CD4-positive, alpha-beta T cell treated with Interleukin-2 at 100 ng/mL for 4 hours (primary cell): ENCODE data around the gene DDX21.
"Not testable (repeated sequence)": the region's sequence is repeated elsewhere in the genome, so short reads cannot be mapped to it uniquely, and the experiment has no call there.

Experiments used
- DNase-seq: peaks from one replicate; pipeline ENCODE4 v3.0.0-alpha.2; 2020; ENCODE audit warnings: low spot score

The DDX21 gene

DNA sequence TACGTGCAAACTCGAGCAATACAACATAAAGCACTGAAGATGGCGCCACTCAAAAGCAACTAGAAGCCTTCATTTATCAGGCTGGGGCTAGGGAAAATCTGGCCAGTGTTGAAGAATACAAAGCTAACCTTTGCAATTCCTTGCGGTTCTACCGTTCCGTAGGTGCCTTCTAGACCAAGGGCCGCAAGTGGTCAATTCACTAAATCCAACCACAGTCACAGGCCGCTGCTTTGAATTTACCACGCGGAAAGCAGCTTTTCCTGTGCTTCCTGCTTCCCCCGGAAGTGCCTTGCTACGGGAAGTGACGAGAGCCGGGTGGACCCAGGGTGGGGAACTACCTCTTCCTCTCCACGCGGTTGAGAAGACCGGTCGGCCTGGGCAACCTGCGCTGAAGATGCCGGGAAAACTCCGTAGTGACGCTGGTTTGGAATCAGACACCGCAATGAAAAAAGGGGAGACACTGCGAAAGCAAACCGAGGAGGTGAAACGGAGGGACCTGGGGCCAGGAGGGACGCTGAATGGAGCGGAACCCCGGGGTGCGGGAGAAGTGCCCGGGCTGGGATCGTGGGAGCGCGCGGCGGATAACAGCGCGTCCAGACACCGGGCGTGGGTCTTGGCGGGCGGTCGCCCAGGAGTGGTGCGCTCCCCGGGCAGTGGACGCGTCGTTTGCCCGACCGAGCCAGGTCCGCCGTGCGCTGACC is at the start of gene DDX21:
TSS of gene DDX21 (plus strand) at position 339 of the 701 bp plus-strand sequence. CDS start at position 395, 56 bp downstream.
- DNase-seq, result peak; percentile 84

DNA sequence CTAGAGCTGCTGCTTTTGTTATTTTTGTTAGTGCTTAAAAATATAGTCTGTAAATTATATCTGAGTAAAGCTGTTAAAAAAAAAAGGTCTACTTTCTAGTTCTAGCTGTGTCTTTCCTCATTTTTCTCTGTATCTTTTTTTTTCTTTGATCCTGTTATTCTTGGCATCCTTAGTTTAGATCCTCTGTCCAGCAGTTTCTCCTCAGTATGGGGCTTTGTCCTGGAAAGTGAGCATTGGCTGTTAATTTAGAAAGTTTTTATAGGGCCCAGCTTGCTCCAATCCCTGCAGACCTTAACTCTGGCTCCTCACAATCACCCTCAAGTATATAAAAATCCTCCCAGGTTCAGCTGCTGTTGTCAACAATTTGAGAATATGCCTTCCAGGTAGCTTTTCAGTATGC is 31.4 kb upstream of the DDX21 start:
- DNase-seq, result no peak

- no peak for DNase-seq
Measured at GRCh38 chr10:68925489-68925888, 30.5 kb upstream of the DDX21 start.

DNA sequence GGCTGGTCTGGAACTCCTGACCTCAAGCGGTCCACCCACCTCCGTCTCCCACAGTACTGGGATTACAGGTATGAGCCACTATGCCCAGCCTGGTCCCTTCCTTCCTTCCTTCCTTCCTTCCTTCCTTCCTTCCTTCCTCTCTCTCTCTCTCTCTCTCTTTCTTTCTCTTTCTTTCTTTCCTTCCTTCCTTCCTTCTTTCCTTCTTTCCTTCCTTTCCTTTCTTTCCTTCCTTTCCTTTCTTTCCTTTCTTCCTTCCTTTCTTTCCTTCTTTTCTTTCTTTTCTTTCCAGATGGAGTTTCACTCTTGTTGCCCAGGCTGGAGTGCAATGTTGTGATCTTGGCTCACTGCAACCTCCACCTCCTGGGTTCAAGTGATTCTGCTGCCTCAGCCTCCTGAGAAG is 26.8 kb upstream of the DDX21 start:
- DNase-seq, result not testable (repeated sequence)

DNA sequence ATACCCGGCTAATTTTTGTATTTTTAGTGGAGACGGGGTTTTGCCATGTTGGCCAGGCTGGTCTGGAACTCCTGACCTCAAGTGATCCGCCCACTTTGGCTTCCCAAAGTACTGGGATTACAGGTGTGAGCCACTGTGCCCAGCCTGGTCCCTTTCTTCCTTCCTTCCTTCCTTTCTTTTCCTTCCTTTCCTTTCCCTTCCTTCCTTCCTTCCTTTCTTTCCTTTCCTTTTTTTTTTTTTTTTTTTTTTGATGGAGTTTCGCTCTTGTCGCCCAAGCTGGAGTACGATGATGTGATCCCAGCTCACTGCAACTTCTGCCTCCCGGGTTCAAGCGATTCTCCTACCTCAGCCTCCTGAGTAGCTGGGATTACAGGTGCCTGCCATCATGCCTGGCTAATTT is 26.1 kb upstream of the DDX21 start:
- DNase-seq, result not testable (repeated sequence)

DNA sequence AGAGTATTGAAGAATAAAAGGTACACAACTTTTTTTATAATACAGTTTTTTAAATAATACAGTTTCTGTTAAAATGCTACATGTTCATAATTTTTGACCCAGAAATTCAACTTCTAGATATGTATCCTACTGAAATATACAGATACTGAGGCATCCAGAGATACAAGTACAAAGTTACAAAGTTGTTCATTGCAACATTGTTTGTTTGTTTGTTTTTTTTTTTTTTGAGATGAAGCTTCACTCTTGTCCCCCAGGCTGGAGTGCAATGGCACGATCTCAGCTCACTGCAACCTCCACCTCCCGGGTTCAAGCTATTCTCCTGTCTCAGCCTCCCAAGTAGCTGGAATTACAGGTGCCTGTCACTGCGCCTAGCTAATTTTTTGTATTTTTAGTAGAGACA is 23.1 kb upstream of the DDX21 start:
- not testable (repeated sequence) for DNase-seq

GRCh38 chr10:68934994-68935393 is 21.0 kb upstream of the DDX21 start:
- DNase-seq, result no peak

DNA sequence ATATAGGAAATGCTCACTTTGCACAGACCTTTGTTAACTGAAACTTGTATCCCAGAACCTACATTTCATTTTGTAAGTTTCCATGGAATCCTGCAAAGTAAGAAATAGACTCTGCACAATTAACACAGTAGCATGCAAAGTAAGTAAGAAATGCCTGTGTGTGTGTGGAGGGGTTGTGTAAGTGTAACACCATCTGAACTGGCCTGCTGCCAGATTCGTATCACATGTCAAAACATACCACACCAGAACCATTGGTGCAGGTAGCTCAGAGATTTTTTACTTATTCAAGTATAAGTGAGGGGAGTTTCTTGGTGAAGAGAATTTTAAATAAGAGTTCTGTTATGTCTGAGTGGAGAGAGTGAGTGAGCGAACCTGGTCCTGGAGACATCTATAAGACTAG is 17.9 kb upstream of the DDX21 start:
- no peak for DNase-seq

DNA sequence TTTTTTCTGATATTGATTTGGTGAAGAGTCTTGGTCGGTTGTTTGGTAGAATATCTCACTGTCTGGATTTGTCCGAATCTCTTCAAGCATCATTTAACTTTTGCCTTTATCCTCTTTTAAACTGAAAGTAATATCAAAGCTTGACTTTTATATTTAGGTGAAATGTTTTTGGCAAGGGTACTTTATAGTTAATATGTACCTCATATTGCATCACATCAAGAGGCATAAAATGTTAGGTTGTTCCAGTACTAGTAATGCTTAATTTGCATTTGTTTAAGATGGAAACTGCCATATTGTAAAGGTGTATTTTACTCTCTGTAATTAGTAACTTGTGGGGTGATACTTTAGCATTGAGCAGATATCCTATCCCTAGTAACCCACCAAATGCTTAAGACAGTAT is 17.1 kb upstream of the DDX21 start:
- DNase-seq, result no peak

GRCh38 chr10:68940917-68941316 is 15.1 kb upstream of the DDX21 start:
- not testable (repeated sequence) for DNase-seq

DNA sequence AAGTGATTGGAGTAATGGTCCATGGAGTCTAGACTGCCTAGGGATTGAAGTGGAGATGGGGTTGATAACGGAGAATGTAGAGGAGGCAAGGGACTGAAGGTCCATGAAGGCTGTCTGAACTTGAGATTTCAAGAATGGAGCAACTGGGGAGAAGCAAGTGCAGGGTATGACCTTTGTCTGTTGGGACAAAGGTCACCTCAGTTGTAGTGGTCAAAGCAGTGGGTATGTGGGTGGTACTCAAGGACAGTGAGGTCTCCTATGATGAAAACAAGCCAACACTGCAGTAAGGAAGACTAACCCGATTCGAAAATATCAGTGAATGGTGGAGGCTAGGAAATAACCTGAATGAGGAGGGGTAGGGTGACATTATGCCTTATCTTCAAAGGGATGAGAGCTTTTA is 5.4 kb upstream of the DDX21 start:
- no peak for DNase-seq

DNA sequence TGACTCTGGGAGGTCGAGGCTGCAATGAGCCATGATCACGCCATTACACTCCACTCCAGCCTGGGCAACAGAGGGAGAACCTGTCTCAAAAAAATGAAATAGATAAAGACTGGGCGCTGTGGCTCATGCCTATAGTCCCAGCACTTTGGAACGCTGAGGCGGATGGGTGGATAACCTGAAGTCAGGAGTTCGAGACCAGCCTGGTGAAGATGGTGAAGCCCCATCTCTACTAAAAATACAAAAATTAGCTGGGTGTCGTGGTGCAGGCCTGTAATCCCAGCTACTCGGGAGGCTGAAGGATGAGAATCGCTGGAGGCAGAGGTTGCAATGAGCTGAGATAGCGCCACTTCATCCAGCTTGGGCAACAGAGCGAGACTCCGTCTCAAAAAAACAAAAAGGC is 1.1 kb upstream of the DDX21 start:
- DNase-seq, result no peak

DNA sequence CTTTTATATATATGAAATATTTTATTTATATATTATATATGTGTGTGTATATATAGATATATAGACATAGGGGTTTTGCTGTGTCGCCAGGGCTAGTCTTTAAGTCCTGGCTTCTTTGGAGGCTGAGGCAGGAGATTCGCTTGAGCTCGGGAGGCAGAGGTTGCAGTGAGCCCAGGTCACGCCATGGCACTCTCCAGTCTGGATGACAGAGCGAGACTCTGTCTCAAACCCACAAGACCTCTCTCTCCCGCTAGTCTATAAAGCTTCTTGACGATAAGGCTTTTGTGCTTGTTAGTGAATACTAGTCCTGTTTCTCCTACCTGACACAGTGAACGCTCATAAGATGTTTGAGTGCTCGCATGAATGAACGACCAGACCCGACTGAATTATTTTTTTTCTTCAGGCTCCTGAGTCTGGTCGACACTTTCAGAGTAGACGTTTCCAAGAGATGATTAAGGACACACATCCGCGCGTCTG is 577 bp upstream of the DDX21 start:
- DNase-seq, result no peak

- no peak for DNase-seq
Measured at GRCh38 chr10:68957284-68957615, 1.3 kb downstream of the DDX21 start.

- DNase-seq, result no peak
Measured at GRCh38 chr10:68957654-68958053, 1.7 kb downstream of the DDX21 start.

DNA sequence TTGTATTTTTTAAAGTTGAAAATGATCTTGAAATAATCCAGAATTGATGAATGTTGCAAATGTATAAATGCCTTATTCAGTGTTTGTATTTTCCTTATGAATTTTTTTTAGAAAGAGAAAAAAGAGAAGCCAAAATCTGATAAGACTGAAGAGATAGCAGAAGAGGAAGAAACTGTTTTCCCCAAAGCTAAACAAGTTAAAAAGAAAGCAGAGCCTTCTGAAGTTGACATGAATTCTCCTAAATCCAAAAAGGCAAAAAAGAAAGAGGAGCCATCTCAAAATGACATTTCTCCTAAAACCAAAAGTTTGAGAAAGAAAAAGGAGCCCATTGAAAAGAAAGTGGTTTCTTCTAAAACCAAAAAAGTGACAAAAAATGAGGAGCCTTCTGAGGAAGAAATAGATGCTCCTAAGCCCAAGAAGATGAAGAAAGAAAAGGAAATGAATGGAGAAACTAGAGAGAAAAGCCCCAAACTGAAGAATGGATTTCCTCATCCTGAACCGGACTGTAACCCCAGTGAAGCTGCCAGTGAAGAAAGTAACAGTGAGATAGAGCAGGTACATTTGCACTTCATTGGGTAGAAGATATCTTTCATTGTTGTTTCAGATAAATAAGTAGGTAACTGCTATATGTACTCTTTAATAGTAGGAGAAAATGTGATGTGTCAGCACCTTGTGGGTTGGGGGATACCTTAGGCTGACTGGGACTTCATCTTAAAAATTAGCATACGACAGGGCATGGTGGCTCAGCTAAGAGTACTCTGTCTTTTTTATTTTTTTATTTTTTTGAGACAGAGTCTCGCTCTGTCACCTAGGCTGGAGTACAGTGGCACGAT is 3.9 kb downstream of the DDX21 start:
- DNase-seq, result no peak

- DNase-seq, result no peak
Measured at GRCh38 chr10:68963151-68963550, 7.2 kb downstream of the DDX21 start.

DNA sequence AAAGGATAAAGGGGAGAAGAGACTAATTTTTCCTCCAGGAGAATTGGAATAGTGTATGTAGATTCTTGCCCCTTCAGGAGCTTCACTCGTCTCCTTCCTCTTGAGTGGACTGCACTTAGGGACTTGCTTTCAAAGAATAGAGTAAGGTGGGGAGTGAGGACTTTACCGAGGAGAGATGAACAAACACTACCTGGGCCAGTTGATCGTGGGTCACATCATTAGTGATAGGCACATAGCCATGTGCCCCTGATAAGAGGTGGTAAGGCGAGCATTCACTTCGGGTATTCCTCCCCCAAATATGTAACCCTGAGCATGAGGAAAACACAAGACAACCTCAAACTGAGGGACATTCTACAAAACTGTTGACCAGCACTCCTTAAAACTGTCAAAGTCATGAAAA is 18.0 kb downstream of the DDX21 start:
- DNase-seq, result no peak

DNA sequence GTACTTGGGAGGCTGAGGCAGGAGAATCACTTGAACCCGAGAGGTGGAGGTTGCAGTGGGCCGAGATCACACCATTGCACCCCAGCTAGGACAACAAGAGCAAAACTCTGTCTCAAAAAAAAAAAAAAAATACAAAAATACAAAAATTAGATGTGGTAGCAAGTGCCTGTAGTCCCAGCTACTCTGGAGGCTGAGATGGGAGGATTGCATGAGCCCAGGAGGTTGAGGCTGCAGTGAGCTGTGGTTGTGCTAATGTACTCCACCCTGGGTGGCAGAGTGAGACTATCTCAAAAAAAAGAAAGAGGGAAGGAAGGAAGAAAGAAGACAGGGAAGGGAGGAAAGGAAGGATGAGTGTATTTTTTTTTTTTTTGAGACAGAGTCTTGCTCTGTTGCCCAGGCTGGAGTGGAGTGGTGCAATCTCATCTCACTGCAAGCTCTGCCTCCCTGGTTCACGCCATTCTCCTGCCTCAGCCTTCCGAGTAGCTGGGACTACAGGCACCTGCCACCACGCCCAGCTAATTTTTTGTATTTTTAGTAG is 20.0 kb downstream of the DDX21 start:
- not testable (repeated sequence) for DNase-seq

DNA sequence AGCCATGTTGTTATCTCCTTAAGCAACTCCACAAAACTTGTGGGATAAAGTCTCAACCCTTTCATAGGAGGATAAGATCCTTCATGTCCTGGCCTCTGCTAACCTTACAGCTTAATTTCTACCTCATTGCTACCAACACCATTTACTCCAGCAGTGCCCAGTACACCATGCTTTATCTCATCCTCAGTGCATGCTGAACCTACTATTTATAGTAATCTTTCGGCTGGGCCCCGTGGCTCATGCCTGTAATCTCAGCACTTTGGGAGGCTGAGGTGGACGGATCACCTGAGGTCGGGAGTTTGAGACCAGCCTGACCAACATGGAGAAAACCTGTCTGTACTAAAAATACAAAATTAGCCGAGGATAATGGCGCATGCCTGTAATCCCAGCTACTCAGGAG is 23.8 kb downstream of the DDX21 start:
- not testable (repeated sequence) for DNase-seq

DNA sequence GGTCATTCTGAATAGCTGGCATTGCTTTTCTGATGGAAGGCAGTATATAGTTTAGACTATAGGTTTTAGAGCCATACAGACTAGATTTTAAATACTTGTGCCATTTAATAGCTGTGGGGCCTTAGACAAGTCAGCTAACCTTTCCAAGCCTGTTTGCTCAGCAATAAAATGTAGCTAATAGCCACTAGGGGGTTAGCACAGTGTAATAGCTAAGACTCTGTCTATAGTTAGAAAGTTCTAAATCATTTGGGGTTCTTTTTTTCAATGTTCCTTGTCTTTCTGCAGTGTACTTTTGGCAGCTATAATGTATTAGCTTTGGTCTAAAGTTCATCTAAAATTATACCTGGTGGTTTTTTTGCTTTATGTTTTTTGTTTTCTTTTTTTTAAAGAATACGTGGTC is 25.1 kb downstream of the DDX21 start:
- no peak for DNase-seq

GRCh38 chr10:68982389-68982788 is 26.4 kb downstream of the DDX21 start:
- DNase-seq, result no peak

GRCh38 chr10:68987611-68988010 is 31.6 kb downstream of the DDX21 start:
- no peak for DNase-seq
